Transverse colon (tissue), 4 donors: Measurements from ENCODE around the gene NFIC.

ENCODE experiments used
- CTCF ChIP-seq, 5 experiments: fragments of 200-600 bp in 3 of 5; fragments of 450-650 bp in 2 of 5; sonication (generic) in 3 of 5; IDR thresholded peaks; 1 replicate in 2 of 5; 2 replicates in 3 of 5; pipeline ENCODE4 v1.5.1; 2016 to 2017; ENCODE audit warnings: antibody characterized with exemption in 5 of 5, inconsistent platforms in 3 of 5, mild to moderate bottlenecking in 2 of 5, moderate library complexity in 1 of 5
- POLR2A ChIP-seq: fragments of 450-650 bp; IDR thresholded peaks from one replicate; pipeline ENCODE4 v1.6.1; 2016; ENCODE audit warnings: antibody characterized with exemption, mild to moderate bottlenecking, moderate library complexity
- POLR2AphosphoS5 ChIP-seq, 3 donors: sonication (generic); formaldehyde crosslinking; IDR thresholded peaks; one replicate each; pipeline ENCODE4 v1.6.1; 2016; ENCODE audit warnings: antibody characterized with exemption in 3 of 3

DNA sequence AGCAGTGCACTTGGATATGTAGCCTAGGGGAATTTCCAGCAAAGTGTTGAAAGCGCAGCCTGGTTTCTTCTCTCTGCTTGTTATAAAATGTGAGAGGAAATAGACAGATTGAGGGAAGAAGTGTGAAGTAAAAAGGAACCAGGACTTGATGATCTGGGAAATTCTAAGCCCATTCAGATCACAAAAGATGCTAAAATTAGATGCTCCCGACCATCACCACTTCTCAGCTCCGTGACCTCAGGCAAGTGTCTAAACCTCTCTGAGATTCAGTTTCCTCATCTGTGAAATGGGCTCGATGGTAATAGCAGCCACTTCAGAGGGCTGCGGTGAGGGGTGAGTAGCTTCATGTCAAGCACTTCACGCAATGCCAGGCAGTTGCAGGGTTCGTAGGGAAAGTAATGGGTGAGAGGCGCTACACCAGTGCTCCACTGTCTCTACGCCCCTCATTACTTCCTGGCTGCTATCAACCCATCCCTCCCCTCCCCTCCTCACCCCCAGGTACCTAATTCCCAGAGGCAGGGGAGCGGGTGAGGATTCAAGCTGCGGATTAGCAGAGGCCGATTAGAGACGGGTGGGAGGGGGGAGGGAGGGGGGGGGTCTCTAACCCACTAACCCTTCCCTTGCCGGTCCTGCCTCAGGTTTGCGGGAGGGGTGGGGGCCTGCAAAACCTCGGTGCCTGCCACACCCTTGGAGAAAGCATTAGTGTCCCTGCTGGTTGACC, 9.0 kb upstream of the NFIC start:
- no peak for TF ChIP-seq CTCF (IDR thresholded peaks at IDR 0.05)
- TF ChIP-seq POLR2A, result no peak
- TF ChIP-seq POLR2AphosphoS5 (IDR thresholded peaks at IDR 0.05), result no peak
